ENCODE results near the gene SLC30A3. TPM values are rescaled to one million over a fixed set of nuclear protein-coding genes. Genes with fewer than 3 reads are reported as not detected.

SLC30A3 gene
- total RNA-seq, 1 donor from 2014 or later = not detected

GRCh38 chr2:27211241-27211942 is 51.5 kb downstream of the SLC30A3 start:
- peak; percentile 27 for ATAC-seq
- peak; percentile 89 for DNase-seq (ENCODE audit: low spot score)

DNA sequence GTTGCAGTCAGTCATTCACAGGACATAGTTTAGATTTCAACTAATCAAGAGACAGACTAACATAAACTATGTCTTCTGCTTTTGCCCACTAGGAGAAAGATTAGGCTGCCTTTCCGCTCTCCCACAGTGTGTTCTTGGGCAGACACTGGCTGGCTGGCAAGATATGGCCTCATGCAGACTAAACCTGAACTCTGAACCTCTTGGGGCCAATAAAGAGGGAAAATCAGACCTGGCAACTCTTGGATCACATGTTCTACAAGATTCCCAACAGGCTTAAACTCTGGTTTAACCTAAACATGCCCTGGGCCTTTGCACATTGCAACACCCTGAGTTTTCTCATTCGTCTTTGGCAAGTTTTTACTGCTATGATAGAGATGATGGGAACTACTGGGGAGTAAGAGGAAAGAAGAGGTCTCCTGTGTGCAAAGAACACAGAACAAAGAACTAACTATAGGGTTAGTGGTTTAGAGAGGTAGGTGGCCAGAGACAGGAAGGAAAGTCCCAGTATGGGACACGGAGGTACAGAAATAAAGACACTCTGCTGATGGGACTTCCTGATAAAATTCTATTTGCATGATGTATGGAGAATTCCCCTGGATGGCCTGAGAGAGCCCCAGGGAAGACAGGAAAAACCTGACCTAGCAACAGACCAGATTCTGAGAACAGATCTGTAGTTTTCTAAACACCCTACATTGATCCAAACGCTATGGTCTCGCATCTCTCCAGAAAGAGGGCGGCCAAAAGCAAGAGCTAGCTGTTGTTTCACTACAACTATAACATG is 53.0 kb downstream of the SLC30A3 start:
- DNase-seq (ENCODE audit: low spot score) (peak; percentile 55), ATAC-seq (peak; percentile 16)

DNA sequence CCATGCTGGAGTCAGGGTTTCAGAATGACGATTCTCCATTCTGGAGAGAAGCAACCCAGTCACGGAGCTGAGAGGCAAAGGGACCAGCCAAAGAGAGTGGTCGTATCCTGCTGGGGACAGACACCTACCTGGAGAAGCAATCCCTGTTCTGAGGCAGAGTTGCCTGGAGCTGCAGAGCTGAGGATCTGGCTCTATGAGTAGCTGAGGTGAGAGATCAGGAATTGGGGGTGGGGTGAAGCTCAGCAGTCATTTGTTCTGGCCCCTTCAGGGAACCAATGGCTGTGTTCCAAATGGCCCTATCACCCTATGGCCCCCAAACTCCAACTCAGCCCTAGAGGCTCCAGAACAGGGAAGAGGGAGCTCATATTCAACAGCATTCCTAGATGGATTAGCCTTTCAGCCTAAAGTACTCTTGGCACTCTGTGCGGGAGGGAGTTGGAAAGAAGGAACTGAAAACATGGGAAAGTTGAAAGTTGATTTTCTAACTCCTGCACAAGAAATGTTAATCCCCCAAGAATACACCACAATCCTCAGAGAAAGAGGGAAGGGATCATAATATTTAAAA is 54.3 kb downstream of the SLC30A3 start:
- DNase-seq (ENCODE audit: low spot score) (no peak), ATAC-seq (no peak)

DNA sequence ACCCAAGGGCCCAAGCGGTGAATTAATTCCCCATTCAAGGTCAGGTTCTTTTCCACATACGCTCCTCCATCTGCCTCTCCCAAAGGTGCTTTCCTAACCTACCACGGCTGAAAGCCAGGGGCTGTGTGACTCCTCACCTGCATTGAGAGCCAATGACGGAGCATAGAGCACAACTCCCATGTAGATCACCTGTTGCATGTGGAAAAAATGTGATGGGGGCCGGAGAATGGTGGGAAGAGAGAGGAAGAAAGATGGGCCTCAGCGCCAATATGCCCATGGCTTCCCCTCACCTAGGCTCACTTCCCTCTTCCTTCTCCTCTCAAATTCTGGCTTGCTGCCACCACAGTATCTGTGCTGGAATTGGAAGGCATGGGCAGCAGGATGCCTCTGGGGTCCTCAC is 56.5 kb downstream of the SLC30A3 start:
- ATAC-seq = no peak
- no peak for DNase-seq (ENCODE audit: low spot score)

GRCh38 chr2:27205206-27205605 is 57.6 kb downstream of the SLC30A3 start:
- DNase-seq (ENCODE audit: low spot score) (no peak), ATAC-seq (no peak)

- DNase-seq (ENCODE audit: low spot score) (no peak), ATAC-seq (no peak)
These were observed 58.3 kb downstream of the SLC30A3 start for GRCh38 chr2:27204566-27204965.

DNA sequence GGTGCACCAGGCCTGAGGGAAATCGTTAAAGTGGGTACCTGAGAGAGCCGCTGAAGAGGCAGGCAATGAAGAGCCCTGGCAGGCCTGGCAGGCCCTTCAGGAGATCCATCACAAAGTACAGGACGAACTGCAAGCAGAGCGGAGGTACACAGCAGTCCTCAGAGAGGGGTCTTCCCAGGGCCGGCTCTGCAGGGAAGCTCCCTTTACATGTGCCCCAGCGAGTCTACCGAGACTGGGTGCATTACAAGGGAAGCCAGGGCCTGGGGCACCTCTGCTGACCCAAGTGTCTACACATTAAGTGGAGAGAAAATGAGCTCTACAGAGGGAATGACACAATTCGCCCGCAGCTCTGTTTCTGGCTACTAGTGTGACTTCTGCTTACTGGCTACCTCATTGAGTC is 59.1 kb downstream of the SLC30A3 start:
- no peak for ATAC-seq
- DNase-seq (ENCODE audit: low spot score) = no peak

Other genes with a start within 250 kb of the SLC30A3 start
- gene TMEM214, start 230.1 kb downstream of the SLC30A3 start, total RNA-seq = 53.7 TPM
- gene AGBL5, start 211.4 kb downstream of the SLC30A3 start, total RNA-seq = 7.6 TPM
- gene OST4, start 191.4 kb downstream of the SLC30A3 start, total RNA-seq = 141 TPM
- 16.0 TPM for gene EMILIN1, start 184.4 kb downstream of the SLC30A3 start, total RNA-seq
- 267 TPM for gene KHK, start 176.3 kb downstream of the SLC30A3 start, total RNA-seq
- gene CGREF1, start 143.9 kb downstream of the SLC30A3 start, total RNA-seq = 5.5 TPM
- 3.6 TPM for gene ABHD1, start 139.2 kb downstream of the SLC30A3 start, total RNA-seq
- gene PREB, start 128.4 kb downstream of the SLC30A3 start, total RNA-seq = 43.9 TPM
- not detected for gene PRR30, start 123.6 kb downstream of the SLC30A3 start, total RNA-seq
- gene TCF23, start 114.0 kb downstream of the SLC30A3 start, total RNA-seq = 0.10 TPM
- gene ATRAID, start 51.0 kb downstream of the SLC30A3 start, total RNA-seq = 31.8 TPM
- gene SLC5A6, start 50.8 kb downstream of the SLC30A3 start, total RNA-seq = 72.6 TPM
- 14.9 TPM for gene CAD, start 45.7 kb downstream of the SLC30A3 start, total RNA-seq
- gene DNAJC5G, start 12.4 kb upstream of the SLC30A3 start, total RNA-seq = not detected
- gene TRIM54, start 19.4 kb upstream of the SLC30A3 start, total RNA-seq = not detected
- 2.2 TPM for gene UCN, start 45.4 kb upstream of the SLC30A3 start, total RNA-seq
- 18.3 TPM for gene MPV17, start 60.0 kb upstream of the SLC30A3 start, total RNA-seq
- gene GTF3C2, start 93.7 kb upstream of the SLC30A3 start, total RNA-seq = 19.2 TPM
- 17.4 TPM for gene EIF2B4, start 107.3 kb upstream of the SLC30A3 start, total RNA-seq
- gene SNX17, start 107.6 kb upstream of the SLC30A3 start, total RNA-seq = 56.1 TPM
- gene ZNF513, start 117.7 kb upstream of the SLC30A3 start, total RNA-seq = 10.5 TPM
- gene PPM1G, start 146.5 kb upstream of the SLC30A3 start, total RNA-seq = 23.3 TPM
- gene NRBP1, start 165.6 kb upstream of the SLC30A3 start, total RNA-seq = 37.2 TPM
- 7.1 TPM for gene KRTCAP3, start 179.3 kb upstream of the SLC30A3 start, total RNA-seq
- gene IFT172, start 226.7 kb upstream of the SLC30A3 start, total RNA-seq = 7.4 TPM
- 61.2 TPM for gene FNDC4, start 232.2 kb upstream of the SLC30A3 start, total RNA-seq
- gene GCKR, start 233.8 kb upstream of the SLC30A3 start, total RNA-seq = 142 TPM

Data from left lobe of liver (tissue), 2 donors.